Transverse colon (tissue), 4 donors: ENCODE measurements around the gene WDR31. TPM values are rescaled to one million over a fixed set of nuclear protein-coding genes. Genes with fewer than 3 reads are reported as not detected.

ENCODE experiments used
- DNase-seq: peaks from one replicate; pipeline ENCODE4 v3.0.0-alpha.2; 2019
- H3K27ac ChIP-seq, 4 donors: fragments of 200-600 bp; sonication (generic); 2 replicates each; pipeline ENCODE4 v1.5.1; 2016 to 2018; ENCODE audit warnings: inconsistent platforms in 4 of 4
- H3K27me3 ChIP-seq: fragments of 200-600 bp; sonication (generic); 2 replicates; pipeline ENCODE4 v1.5.1; 2017; ENCODE audit warnings: inconsistent platforms
- H3K36me3 ChIP-seq, 4 donors: fragments of 200-600 bp; sonication (generic); 2 replicates each; pipeline ENCODE4 v1.5.1; 2017 to 2019; ENCODE audit warnings: inconsistent platforms in 4 of 4
- H3K4me1 ChIP-seq, 4 donors: fragments of 200-600 bp; sonication (generic); 2 replicates each; pipeline ENCODE4 v1.5.1; 2017 to 2020; ENCODE audit warnings: inconsistent platforms in 4 of 4
- H3K4me3 ChIP-seq, 4 donors: fragments of 200-600 bp; sonication (generic); 1 replicate in 1 of 4; 2 replicates in 3 of 4; pipeline versions ENCODE4 v1.5.1 to v1.6.1; 2017 to 2019; ENCODE audit warnings: inconsistent platforms in 4 of 4
- H3K9me3 ChIP-seq, 2 donors: fragments of 200-600 bp; sonication (generic); 2 replicates each; pipeline ENCODE4 v1.5.1; 2017 to 2019; ENCODE audit warnings: inconsistent platforms in 2 of 2
- CTCF ChIP-seq, 5 experiments: fragments of 200-600 bp in 3 of 5; fragments of 450-650 bp in 2 of 5; sonication (generic) in 3 of 5; IDR thresholded peaks; 1 replicate in 2 of 5; 2 replicates in 3 of 5; pipeline ENCODE4 v1.5.1; 2016 to 2017; ENCODE audit warnings: antibody characterized with exemption in 5 of 5, inconsistent platforms in 3 of 5, mild to moderate bottlenecking in 2 of 5, moderate library complexity in 1 of 5
- EP300 ChIP-seq: sonication (generic); formaldehyde crosslinking; IDR thresholded peaks from one replicate; pipeline ENCODE4 v1.6.1; 2017; ENCODE audit warnings: antibody characterized with exemption, low read depth
- POLR2A ChIP-seq: fragments of 450-650 bp; IDR thresholded peaks from one replicate; pipeline ENCODE4 v1.6.1; 2016; ENCODE audit warnings: antibody characterized with exemption, mild to moderate bottlenecking, moderate library complexity
- POLR2AphosphoS5 ChIP-seq, 3 donors: sonication (generic); formaldehyde crosslinking; IDR thresholded peaks; one replicate each; pipeline ENCODE4 v1.6.1; 2016; ENCODE audit warnings: antibody characterized with exemption in 3 of 3
- WGBS, 2 donors: methylation state at CpG; one replicate each; pipeline ENCODE4 v1.1.5; 2018; ENCODE audit warnings: low coverage in 1 of 2; 5-methylcytosine and 5-hydroxymethylcytosine counted together
- in situ Hi-C, 4 donors: fragments of 200-750 bp; cut with MboI; loops; one replicate each; pipeline versions ENCODE4 v1.15.0 to v1.15.1; 2017; ENCODE audit warnings: low sequenced_read_pairs in 3 of 4, low pct_ligation_motif_present in 1 of 4, low pct_unique_long_range_greater_than_20kb in 1 of 4
- intact Hi-C: fragments of 100-400 bp; cut with DNase I; formaldehyde crosslinking; loops from one replicate; pipeline ENCODE4 v1.15.1; 2023; ENCODE audit warnings: low total_unique reads
- total RNA-seq, 4 donors: library from RNA; depleted of rRNA; stranded (reverse); fragments of >200 nt; gene quantifications; one replicate each; pipeline ENCODE4 v1.1.0, GENCODE V29; 2016

Gene WDR31
- total RNA-seq, 4 donors from 2014 or later: 0.60 to 3.0 (median 1.6) TPM

GRCh38 chr9:113290052-113290607 lies 49.9 kb downstream of the WDR31 start:
- H3K9me3 ChIP-seq: no peaks in the 10 kb centered on the region
- in situ Hi-C loops (no loop called here), intact Hi-C loops (no loop called here)
- no peak overlapping the region for H3K27ac ChIP-seq
- no peak overlapping the region for H3K4me3 ChIP-seq
- no peaks in the 10 kb centered on the region for H3K27me3 ChIP-seq
- no peak for DNase-seq
- 83 to 92% methylated on average over 5 to 6 of the region's 6 CpGs for WGBS, 2 donors
- peaks cover 0 to 68% (median 32%) of the 10 kb centered on the region in 4 donors for H3K36me3 ChIP-seq
- TF ChIP-seq CTCF (IDR thresholded peaks at IDR 0.05): no peak
- no peak for TF ChIP-seq POLR2AphosphoS5 (IDR thresholded peaks at IDR 0.05)
- no peak for TF ChIP-seq EP300
- no peak for TF ChIP-seq POLR2A
- peaks cover 0 to 13% (median 6%) of the 10 kb centered on the region in 4 donors for H3K4me1 ChIP-seq

GRCh38 chr9:113289091-113289490 lies 51.0 kb downstream of the WDR31 start:
- Histone ChIP-seq H3K9me3 (no peaks in the 10 kb centered on the region), H3K27me3 (no peaks in the 10 kb centered on the region), H3K36me3 (peaks cover 0 to 78% (median 36%) of the 10 kb centered on the region in 4 donors), H3K4me3 (no peak overlapping the region), H3K4me1 (peaks cover 0 to 13% (median 6%) of the 10 kb centered on the region in 4 donors), H3K27ac (peak overlapping the region; percentile 23 to 37 (median 30))
- peak; percentile 69 for DNase-seq
- intact Hi-C loops (no loop called here), in situ Hi-C loops (no loop called here)
- WGBS, 2 donors: 42 to 50% methylated on average over 2 of the region's 2 CpGs
- no peak for TF ChIP-seq POLR2AphosphoS5 (IDR thresholded peaks at IDR 0.05)
- no peak for TF ChIP-seq EP300
- no peak for TF ChIP-seq POLR2A
- TF ChIP-seq CTCF (IDR thresholded peaks at IDR 0.05): no peak

- intact Hi-C loops: no loop called here
- no peaks in the 10 kb centered on the region for H3K9me3 ChIP-seq
- in situ Hi-C loops: no loop called here
- WGBS, 2 donors: 94% methylated on average over 4 of the region's 4 CpGs
- H3K27me3 ChIP-seq: no peaks in the 10 kb centered on the region
- TF ChIP-seq POLR2AphosphoS5 (IDR thresholded peaks at IDR 0.05): no peak
- no peak overlapping the region for H3K4me3 ChIP-seq
- no peak overlapping the region for H3K27ac ChIP-seq
- no peak for DNase-seq
- peaks cover 3 to 20% (median 4%) of the 10 kb centered on the region in 4 donors for H3K4me1 ChIP-seq
- H3K36me3 ChIP-seq: peaks cover 0 to 73% (median 30%) of the 10 kb centered on the region in 4 donors
Observed at GRCh38 chr9:113281356-113281755, 58.7 kb downstream of the WDR31 start.

- no peaks in the 10 kb centered on the region for H3K27me3 ChIP-seq
- intact Hi-C loops: no loop called here
- peaks cover 7 to 33% (median 12%) of the 10 kb centered on the region in 4 donors for H3K4me1 ChIP-seq
- TF ChIP-seq CTCF (IDR thresholded peaks at IDR 0.05) (no peak), POLR2A (no peak), EP300 (no peak), POLR2AphosphoS5 (IDR thresholded peaks at IDR 0.05) (no peak)
- H3K27ac ChIP-seq: no peak overlapping the region
- in situ Hi-C loops: loop anchor here in 3 of 4 donors (10.0 kb wide), 2 partner anchors 126 to 376 kb away; partner anchors contain the start of gene ALAD (in 3 of the 3)
- no peak overlapping the region for H3K4me3 ChIP-seq
- H3K36me3 ChIP-seq: peaks cover 0 to 52% (median 21%) of the 10 kb centered on the region in 4 donors
- no peak for DNase-seq
- H3K9me3 ChIP-seq: no peaks in the 10 kb centered on the region
- WGBS, 2 donors: 87 to 89% methylated on average over 4 of the region's 4 CpGs
Observed at GRCh38 chr9:113278840-113279239, 61.2 kb downstream of the WDR31 start.
